Mesenchymal stem cell (in vitro differentiated cells and primary cell): ENCODE results near the gene DAPP1. TPM values are rescaled to one million over a fixed set of nuclear protein-coding genes. Genes with fewer than 3 reads are reported as not detected.
"Not testable (repeated sequence)": the region's sequence is repeated elsewhere in the genome, so short reads cannot be mapped to it uniquely, and the experiment has no call there.

ENCODE experiments used
- DNase-seq: peaks from one replicate; pipeline ENCODE4 v3.0.0-alpha.2; 2013
- H2AFZ ChIP-seq: one replicate; pipeline ENCODE4 v1.6.1; 2013; ENCODE audit warnings: low read depth, mild to moderate bottlenecking, control low read depth, inconsistent platforms, low read length, moderate library complexity
- H2AK5ac ChIP-seq: 2 replicates; pipeline ENCODE4 v1.6.1; 2013; ENCODE audit warnings: low read length, moderate library complexity, mild to moderate bottlenecking, inconsistent platforms; ENCODE audit not compliant: severe bottlenecking
- H2BK120ac ChIP-seq: one replicate; pipeline ENCODE4 v1.6.1; 2013; ENCODE audit warnings: low read depth, mild to moderate bottlenecking, inconsistent platforms, low read length, moderate library complexity
- H2BK12ac ChIP-seq, 2 experiments: one replicate each; pipeline ENCODE4 v1.6.1; 2013; ENCODE audit warnings: inconsistent platforms in 2 of 2, low read length in 2 of 2, mild to moderate bottlenecking in 2 of 2, moderate library complexity in 2 of 2, control low read depth in 1 of 2
- H2BK15ac ChIP-seq: one replicate; pipeline ENCODE4 v1.6.1; 2013; ENCODE audit warnings: mild to moderate bottlenecking, low read depth, inconsistent platforms; ENCODE audit not compliant: poor library complexity, severe bottlenecking
- H2BK5ac ChIP-seq: 2 replicates; pipeline ENCODE4 v1.6.1; 2013; ENCODE audit warnings: low read depth, mild to moderate bottlenecking, low read length, control low read depth, inconsistent platforms; ENCODE audit not compliant: poor library complexity, severe bottlenecking
- H3K14ac ChIP-seq, 2 experiments: one replicate each; pipeline ENCODE4 v1.6.1; 2013; ENCODE audit warnings: inconsistent platforms in 2 of 2, low read length in 2 of 2, control low read depth in 1 of 2, mild to moderate bottlenecking in 1 of 2, moderate library complexity in 1 of 2
- H3K18ac ChIP-seq, 2 experiments: one replicate each; pipeline ENCODE4 v1.6.1; 2013; ENCODE audit warnings: inconsistent platforms in 2 of 2, low read length in 2 of 2, control low read depth in 1 of 2, low read depth in 1 of 2, mild to moderate bottlenecking in 1 of 2
- H3K23ac ChIP-seq, 2 experiments: one replicate each; pipeline ENCODE4 v1.6.1; 2013; ENCODE audit warnings: inconsistent platforms in 2 of 2, low read length in 2 of 2, mild to moderate bottlenecking in 2 of 2, moderate library complexity in 2 of 2, control low read depth in 1 of 2
- H3K27ac ChIP-seq: 2 replicates; pipeline ENCODE4 v1.5.1; 2013; ENCODE audit warnings: mild to moderate bottlenecking, moderate library complexity, low read length, control low read depth, inconsistent platforms; ENCODE audit not compliant: poor library complexity, severe bottlenecking
- H3K27me3 ChIP-seq, 2 experiments: 2 replicates each; pipeline versions ENCODE4 v1.6.1 to v1.7.0; 2013; ENCODE audit warnings: low read length in 2 of 2, mild to moderate bottlenecking in 2 of 2, moderate library complexity in 2 of 2, control low read depth in 1 of 2, inconsistent platforms in 1 of 2; ENCODE audit not compliant: control insufficient read depth in 1 of 2, insufficient read depth in 1 of 2
- H3K36me3 ChIP-seq, 2 experiments: 2 replicates each; pipeline versions ENCODE4 v1.6.1 to v1.7.0; 2013; ENCODE audit warnings: low read length in 2 of 2, control low read depth in 1 of 2, inconsistent platforms in 1 of 2, low read depth in 1 of 2, mild to moderate bottlenecking in 1 of 2; ENCODE audit not compliant: insufficient read depth in 2 of 2, control insufficient read depth in 1 of 2
- H3K4ac ChIP-seq, 2 experiments: one replicate each; pipeline ENCODE4 v1.6.1; 2013; ENCODE audit warnings: inconsistent platforms in 2 of 2, low read length in 2 of 2, mild to moderate bottlenecking in 2 of 2, moderate library complexity in 2 of 2, control low read depth in 1 of 2, low read depth in 1 of 2
- H3K4me1 ChIP-seq: 2 replicates; pipeline ENCODE4 v1.6.1; 2013; ENCODE audit warnings: low read depth, low read length, control low read depth; ENCODE audit not compliant: control insufficient read depth, insufficient read depth
- H3K4me2 ChIP-seq: 2 replicates; pipeline ENCODE4 v1.6.1; 2013; ENCODE audit warnings: low read length, mild to moderate bottlenecking, inconsistent platforms; ENCODE audit not compliant: poor library complexity, severe bottlenecking
- H3K4me3 ChIP-seq, 2 experiments: 2 replicates each; pipeline versions ENCODE4 v1.5.1 to v1.7.0; 2013; ENCODE audit warnings: low read length in 2 of 2, mild to moderate bottlenecking in 2 of 2, control low read depth in 1 of 2, low read depth in 1 of 2; ENCODE audit not compliant: insufficient read depth in 1 of 2
- H3K79me1 ChIP-seq: replicated peaks from 2 replicates; pipeline ENCODE4 v1.6.1; 2013; ENCODE audit warnings: mild to moderate bottlenecking, control low read depth, low read length, inconsistent platforms; ENCODE audit not compliant: poor library complexity, severe bottlenecking
- H3K9ac ChIP-seq: 2 replicates; pipeline ENCODE4 v1.7.0; 2013; ENCODE audit warnings: mild to moderate bottlenecking, low read length, moderate library complexity
- H3K9me3 ChIP-seq: 2 replicates; pipeline ENCODE4 v1.7.0; 2013; ENCODE audit warnings: mild to moderate bottlenecking, low read length; ENCODE audit not compliant: control insufficient read depth
- H4K8ac ChIP-seq: one replicate; pipeline ENCODE4 v1.6.1; 2013; ENCODE audit warnings: inconsistent platforms, mild to moderate bottlenecking, low read length, moderate library complexity
- H4K91ac ChIP-seq: one replicate; pipeline ENCODE4 v1.6.1; 2013; ENCODE audit warnings: mild to moderate bottlenecking, low read length, inconsistent platforms
- WGBS: methylation state at CpG from one replicate; pipeline ENCODE4 v1.1.7; 2013; ENCODE audit warnings: mixed read lengths; 5-methylcytosine and 5-hydroxymethylcytosine counted together
- polyA plus RNA-seq, 2 experiments: library from polyadenylated mRNA; stranded (reverse); fragments of 200-250 nt; gene quantifications; one replicate each; pipeline ENCODE4 v1.2.3, GENCODE V29; 2013

The DAPP1 gene, protein sequence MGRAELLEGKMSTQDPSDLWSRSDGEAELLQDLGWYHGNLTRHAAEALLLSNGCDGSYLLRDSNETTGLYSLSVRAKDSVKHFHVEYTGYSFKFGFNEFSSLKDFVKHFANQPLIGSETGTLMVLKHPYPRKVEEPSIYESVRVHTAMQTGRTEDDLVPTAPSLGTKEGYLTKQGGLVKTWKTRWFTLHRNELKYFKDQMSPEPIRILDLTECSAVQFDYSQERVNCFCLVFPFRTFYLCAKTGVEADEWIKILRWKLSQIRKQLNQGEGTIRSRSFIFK
- polyA plus RNA-seq (2013, experiment 1 of 2): not detected
- not detected for polyA plus RNA-seq (2013, experiment 2 of 2)

DNA sequence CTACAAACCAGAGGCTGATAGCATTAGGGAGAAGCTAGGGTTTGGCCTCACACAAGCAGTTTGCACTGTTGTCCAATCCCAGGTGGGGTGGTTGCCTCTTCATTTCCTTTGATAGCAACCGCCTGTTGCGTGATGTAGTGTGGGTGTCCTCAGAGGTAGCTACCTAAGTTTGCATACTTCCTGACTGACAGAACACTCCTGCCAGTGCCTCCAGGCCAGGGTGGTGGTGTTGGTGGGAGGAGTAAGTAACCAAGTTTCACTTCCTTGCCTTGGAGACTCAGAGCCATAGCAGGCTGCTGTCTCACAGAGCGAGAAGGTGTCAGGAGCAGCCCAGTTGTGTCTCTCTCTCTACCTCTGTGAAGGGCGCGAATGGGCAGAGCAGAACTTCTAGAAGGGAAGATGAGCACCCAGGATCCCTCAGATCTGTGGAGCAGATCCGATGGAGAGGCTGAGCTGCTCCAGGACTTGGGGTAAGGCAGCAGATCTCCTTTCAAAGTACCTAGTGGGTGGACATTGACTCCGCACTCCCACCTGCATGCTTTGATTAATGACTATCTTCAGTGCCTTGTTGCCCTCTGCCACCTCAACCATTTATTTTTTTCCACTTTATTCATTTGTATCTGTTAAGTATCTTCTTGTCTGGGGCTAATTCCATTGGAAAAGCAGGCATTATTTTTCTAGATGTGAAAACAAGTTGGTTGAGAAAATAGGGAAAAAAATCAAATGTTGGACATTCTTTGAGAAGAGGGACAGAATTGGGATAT is at the start of gene DAPP1:
Gene DAPP1 (plus strand): TSS at position 283 of the 764 bp plus-strand sequence. CDS start 87 bp downstream, at position 370.
- Histone ChIP-seq H3K4ac (no peak within 1 kb of the TSS), H3K4me2 (no peak within 1 kb of the TSS), H3K79me1 (no peaks in the 10 kb centered on the region), H2AFZ (no peak within 1 kb of the TSS), H3K4me1 (no peaks in the 10 kb centered on the region), H3K27me3 (peaks cover 5 to 13% of the 10 kb centered on the region in 2 experiments), H3K14ac (no peak within 1 kb of the TSS), H3K9ac (no peak within 1 kb of the TSS), H2BK12ac (no peak within 1 kb of the TSS), H4K91ac (no peak within 1 kb of the TSS), H3K27ac (no peak within 1 kb of the TSS), H2BK5ac (no peak within 1 kb of the TSS), H3K18ac (no peak within 1 kb of the TSS), H3K4me3 (no peak within 1 kb of the TSS), H3K23ac (no peak within 1 kb of the TSS), H3K9me3 (no peaks in the 10 kb centered on the region), H3K36me3 (no peaks in the 10 kb centered on the region), H2BK15ac (no peak within 1 kb of the TSS), H4K8ac (no peak within 1 kb of the TSS), H2AK5ac (no peak within 1 kb of the TSS), H2BK120ac (no peak within 1 kb of the TSS)
- DNase-seq: no peak
- WGBS: 94% methylated on average over 7 of the region's 7 CpGs

DNA sequence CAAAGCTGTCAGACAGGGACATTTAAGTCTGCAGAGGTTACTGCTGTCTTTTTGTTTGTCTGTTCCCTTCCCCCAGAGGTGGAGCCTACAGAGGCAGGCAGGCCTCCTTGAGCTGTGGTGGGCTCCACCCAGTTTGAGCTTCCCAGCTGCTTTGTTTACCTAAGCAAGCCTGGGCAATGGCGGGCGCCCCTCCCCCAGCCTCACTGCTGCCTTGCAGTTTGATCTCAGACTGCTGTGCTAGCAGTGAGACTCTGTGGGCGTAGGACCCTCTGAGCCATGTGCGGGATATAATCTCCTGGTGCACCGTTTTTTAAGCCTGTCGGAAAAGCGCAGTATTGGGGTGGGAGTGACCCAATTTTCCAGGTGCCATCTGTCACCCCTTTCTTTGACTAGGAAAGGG is 45.8 kb upstream of the DAPP1 start:
- WGBS: 93% methylated on average over 7 of the region's 7 CpGs
- not testable (repeated sequence) for H3K4me1 ChIP-seq, H2BK5ac ChIP-seq, H3K9ac ChIP-seq, H3K79me1 ChIP-seq, H3K9me3 ChIP-seq, H2BK12ac ChIP-seq, H3K4me3 ChIP-seq, DNase-seq, H3K36me3 ChIP-seq, H3K27me3 ChIP-seq, H3K27ac ChIP-seq, H2BK15ac ChIP-seq, H2AFZ ChIP-seq, H3K4me2 ChIP-seq, H4K91ac ChIP-seq, H3K14ac ChIP-seq, H2BK120ac ChIP-seq, H3K4ac ChIP-seq, H3K18ac ChIP-seq, H2AK5ac ChIP-seq, H3K23ac ChIP-seq, H4K8ac ChIP-seq

DNA sequence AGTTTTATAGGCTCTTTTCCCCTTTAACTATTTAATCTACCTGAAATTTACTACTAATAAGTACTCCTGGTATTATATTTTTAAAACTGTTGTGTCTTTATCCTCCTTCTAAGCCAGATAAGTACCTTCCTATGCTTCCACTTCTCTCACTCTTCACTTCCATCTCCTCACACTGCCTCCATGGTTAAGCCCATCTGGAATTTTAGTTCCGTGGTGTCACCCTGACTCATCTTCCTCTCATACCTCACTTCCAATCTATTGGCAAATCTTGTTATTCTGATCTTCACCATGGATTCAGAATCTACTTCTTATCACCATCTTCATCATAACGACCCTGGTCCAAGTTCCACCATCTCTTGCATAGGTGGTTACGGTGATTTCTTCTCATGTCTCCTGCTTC is 32.7 kb upstream of the DAPP1 start:
- Histone ChIP-seq H2BK5ac (no peak overlapping the region), H3K23ac (no peak overlapping the region), H3K9me3 (no peaks in the 10 kb centered on the region), H2AK5ac (no peak overlapping the region), H2AFZ (no peak overlapping the region), H3K4me1 (no peaks in the 10 kb centered on the region), H3K36me3 (no peaks in the 10 kb centered on the region), H3K79me1 (no peaks in the 10 kb centered on the region), H4K8ac (no peak overlapping the region), H3K4me2 (no peak overlapping the region), H2BK12ac (no peak overlapping the region), H2BK120ac (no peak overlapping the region), H2BK15ac (no peak overlapping the region), H3K18ac (no peak overlapping the region), H3K9ac (no peak overlapping the region), H4K91ac (no peak overlapping the region), H3K4me3 (no peak overlapping the region), H3K27me3 (no peaks in the 10 kb centered on the region), H3K4ac (no peak overlapping the region), H3K14ac (no peak overlapping the region), H3K27ac (no peak overlapping the region)
- no peak for DNase-seq
- 81% methylated on average over 3 of the region's 3 CpGs for WGBS

DNA sequence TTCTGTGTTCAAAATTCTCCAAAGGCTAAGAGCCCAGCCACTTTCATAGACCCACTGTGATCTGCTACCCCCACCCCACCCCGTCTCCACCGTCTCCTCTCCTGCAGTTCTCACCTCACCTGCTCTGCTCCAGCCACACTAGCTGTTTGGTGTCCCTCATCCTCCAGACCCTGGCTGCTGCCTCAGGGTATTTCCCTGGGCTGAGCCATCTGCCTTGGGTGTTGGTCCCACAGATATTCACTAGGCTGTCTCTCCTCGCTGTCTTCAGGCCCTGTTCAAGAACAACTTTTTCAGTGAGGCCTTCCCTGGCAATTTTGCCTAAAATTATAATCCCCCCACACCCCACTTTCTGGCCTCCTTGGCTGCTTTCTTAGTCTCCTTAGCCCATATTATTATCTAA is 31.8 kb upstream of the DAPP1 start:
- Histone ChIP-seq H2BK12ac (no peak overlapping the region), H3K9ac (no peak overlapping the region), H4K91ac (no peak overlapping the region), H3K18ac (no peak overlapping the region), H3K23ac (no peak overlapping the region), H2BK15ac (no peak overlapping the region), H3K4me1 (no peaks in the 10 kb centered on the region), H3K36me3 (no peaks in the 10 kb centered on the region), H2AFZ (no peak overlapping the region), H3K4me2 (no peak overlapping the region), H3K14ac (no peak overlapping the region), H3K27me3 (no peaks in the 10 kb centered on the region), H3K9me3 (no peaks in the 10 kb centered on the region), H3K4ac (no peak overlapping the region), H4K8ac (no peak overlapping the region), H2BK120ac (no peak overlapping the region), H2AK5ac (no peak overlapping the region), H3K79me1 (no peaks in the 10 kb centered on the region), H3K27ac (no peak overlapping the region), H3K4me3 (no peak overlapping the region), H2BK5ac (no peak overlapping the region)
- no peak for DNase-seq
- 85% methylated on average over 3 of the region's 3 CpGs for WGBS
